Urinary bladder (tissue), 4 donors: ENCODE measurements around the gene CCDC27. TPM values are rescaled to one million over a fixed set of nuclear protein-coding genes. Genes with fewer than 3 reads are reported as not detected.

Source experiments
- DNase-seq: peaks from one replicate; pipeline ENCODE4 v3.0.0-alpha.2; 2015; ENCODE audit errors: extremely low spot score
- H3K27ac ChIP-seq: one replicate; pipeline ENCODE4 v1.5.1; 2013; ENCODE audit warnings: low read depth, mild to moderate bottlenecking, moderate library complexity
- H3K36me3 ChIP-seq: one replicate; pipeline ENCODE4 v1.6.1; 2013; ENCODE audit warnings: mild to moderate bottlenecking, moderate library complexity; ENCODE audit not compliant: insufficient read depth
- H3K4me1 ChIP-seq: one replicate; pipeline ENCODE4 v1.6.1; 2013; ENCODE audit warnings: mild to moderate bottlenecking, moderate library complexity; ENCODE audit not compliant: insufficient read depth
- H3K4me3 ChIP-seq: one replicate; pipeline ENCODE4 v1.5.1; 2013; ENCODE audit warnings: low read depth, low read length
- WGBS: extraction: QIAGEN DNeasy Blood & Tissue Kit; methylation state at CpG from one replicate; pipeline ENCODE4 v1.1.7; 2013; 5-methylcytosine and 5-hydroxymethylcytosine counted together
- polyA plus RNA-seq: library from polyadenylated mRNA; stranded (reverse); fragments of 200-250 nt; gene quantifications from one replicate; pipeline ENCODE4 v1.2.3, GENCODE V29; 2013
- total RNA-seq: library from RNA; depleted of rRNA; stranded (reverse); fragments of >200 nt; gene quantifications from one replicate; pipeline ENCODE4 v1.2.3, GENCODE V29; 2014
- donor health status: healthy with polysubstance abuse.
- donor health status: healthy.

CCDC27 gene
- not detected for total RNA-seq
- polyA plus RNA-seq: not detected

GRCh38 chr1:3752400-3752945, at the start of gene CCDC27:
Gene CCDC27 (plus strand): TSS chr1:3752450. CDS start chr1:3752482, 32 bp downstream.
- H3K36me3 ChIP-seq: no peaks in the 10 kb centered on the region
- WGBS: 87% methylated on average over 17 of the region's 17 CpGs
- H3K4me3 ChIP-seq: no peak within 1 kb of the TSS
- no peak within 1 kb of the TSS for H3K27ac ChIP-seq
- DNase-seq: no peak
- H3K4me1 ChIP-seq: no peaks in the 10 kb centered on the region

GRCh38 chr1:3702528-3702927, 49.7 kb upstream of the CCDC27 start:
- H3K36me3 ChIP-seq: no peaks in the 10 kb centered on the region
- DNase-seq: no peak
- H3K27ac ChIP-seq: no peak overlapping the region
- H3K4me3 ChIP-seq: no peak overlapping the region
- WGBS: 69% methylated on average over 19 of the region's 19 CpGs
- H3K4me1 ChIP-seq: no peaks in the 10 kb centered on the region

- no peaks in the 10 kb centered on the region for H3K36me3 ChIP-seq
- H3K4me3 ChIP-seq: no peak overlapping the region
- no peak for DNase-seq
- no peaks in the 10 kb centered on the region for H3K4me1 ChIP-seq
- 48% methylated on average over 21 of the region's 21 CpGs for WGBS
- H3K27ac ChIP-seq: no peak overlapping the region
Measured at GRCh38 chr1:3702990-3703728, 49.1 kb upstream of the CCDC27 start.

GRCh38 chr1:3703786-3704371, 48.4 kb upstream of the CCDC27 start:
- no peak for DNase-seq
- 63% methylated on average over 28 of the region's 28 CpGs for WGBS
- H3K4me1 ChIP-seq: no peaks in the 10 kb centered on the region
- H3K27ac ChIP-seq: no peak overlapping the region
- H3K36me3 ChIP-seq: no peaks in the 10 kb centered on the region
- H3K4me3 ChIP-seq: no peak overlapping the region

GRCh38 chr1:3705341-3705950, 46.8 kb upstream of the CCDC27 start:
- H3K27ac ChIP-seq: no peak overlapping the region
- no peak overlapping the region for H3K4me3 ChIP-seq
- DNase-seq: no peak
- WGBS: 81% methylated on average over 19 of the region's 19 CpGs
- no peaks in the 10 kb centered on the region for H3K4me1 ChIP-seq
- H3K36me3 ChIP-seq: no peaks in the 10 kb centered on the region

- Histone ChIP-seq H3K4me3 (no peak overlapping the region), H3K4me1 (no peaks in the 10 kb centered on the region), H3K36me3 (no peaks in the 10 kb centered on the region), H3K27ac (no peak overlapping the region)
- WGBS: 81% methylated on average over 26 of the region's 26 CpGs
- no peak for DNase-seq
Measured at GRCh38 chr1:3706651-3707297, 45.5 kb upstream of the CCDC27 start.

- Histone ChIP-seq H3K36me3 (no peaks in the 10 kb centered on the region), H3K4me3 (no peak overlapping the region), H3K27ac (no peak overlapping the region), H3K4me1 (no peaks in the 10 kb centered on the region)
- no peak for DNase-seq
- WGBS: 24% methylated on average over 35 of the region's 35 CpGs
Measured at GRCh38 chr1:3707298-3707938, 44.8 kb upstream of the CCDC27 start.

- Histone ChIP-seq H3K4me3 (no peak overlapping the region), H3K27ac (no peak overlapping the region), H3K4me1 (no peaks in the 10 kb centered on the region), H3K36me3 (no peaks in the 10 kb centered on the region)
- 61% methylated on average over 11 of the region's 11 CpGs for WGBS
- no peak for DNase-seq
Measured at GRCh38 chr1:3707939-3708328, 44.3 kb upstream of the CCDC27 start.

GRCh38 chr1:3708791-3709190, 43.5 kb upstream of the CCDC27 start:
- Histone ChIP-seq H3K36me3 (no peaks in the 10 kb centered on the region), H3K27ac (no peak overlapping the region), H3K4me3 (no peak overlapping the region), H3K4me1 (no peaks in the 10 kb centered on the region)
- no peak for DNase-seq
- WGBS: 18% methylated on average over 19 of the region's 19 CpGs

GRCh38 chr1:3710251-3710650, 42.0 kb upstream of the CCDC27 start:
- Histone ChIP-seq H3K27ac (no peak overlapping the region), H3K36me3 (no peaks in the 10 kb centered on the region), H3K4me1 (no peaks in the 10 kb centered on the region), H3K4me3 (no peak overlapping the region)
- no peak for DNase-seq
- whole genome bisulfite sequencing: 89% methylated on average over 15 of the region's 15 CpGs

- Histone ChIP-seq H3K4me1 (no peaks in the 10 kb centered on the region), H3K36me3 (no peaks in the 10 kb centered on the region), H3K27ac (no peak overlapping the region), H3K4me3 (no peak overlapping the region)
- DNase-seq: no peak
- 75% methylated on average over 11 of the region's 11 CpGs for WGBS
Measured at GRCh38 chr1:3711381-3711779, 40.9 kb upstream of the CCDC27 start.

GRCh38 chr1:3711780-3712451, 40.3 kb upstream of the CCDC27 start:
- no peaks in the 10 kb centered on the region for H3K4me1 ChIP-seq
- no peak overlapping the region for H3K27ac ChIP-seq
- 56% methylated on average over 24 of the region's 24 CpGs for WGBS
- H3K36me3 ChIP-seq: no peaks in the 10 kb centered on the region
- no peak for DNase-seq
- H3K4me3 ChIP-seq: no peak overlapping the region
